Measurements from ENCODE around the gene GPR158. TPM values are rescaled to one million over a fixed set of nuclear protein-coding genes. Genes with fewer than 3 reads are reported as not detected.

The GPR158 gene
- total and polyA plus RNA-seq, 2 experiments from 2014 or later, result 0.18 to 0.61 TPM

DNA sequence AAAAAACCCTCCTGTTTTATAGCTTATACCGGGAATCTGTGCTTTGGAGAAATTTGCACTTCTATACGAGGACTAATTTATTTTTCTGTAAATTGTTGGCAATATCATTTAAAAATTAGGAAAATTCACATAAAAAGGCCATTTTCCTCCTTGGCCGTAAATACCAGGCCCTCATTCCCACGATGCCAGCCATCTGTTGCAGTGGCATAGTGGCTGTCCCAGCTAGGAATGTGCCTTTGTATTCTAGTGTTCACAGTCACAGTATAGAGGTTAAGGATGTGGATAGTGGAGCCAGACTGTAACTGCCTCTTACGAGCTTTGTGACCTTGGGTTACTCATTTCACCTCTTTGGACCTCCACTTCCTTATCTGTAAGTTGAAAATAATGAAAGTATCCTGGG is 312.5 kb downstream of the GPR158 start:
- no peaks in the 10 kb centered on the region for H3K9me3 ChIP-seq (ENCODE audit: low read depth)
- TF ChIP-seq, protein P1, sequence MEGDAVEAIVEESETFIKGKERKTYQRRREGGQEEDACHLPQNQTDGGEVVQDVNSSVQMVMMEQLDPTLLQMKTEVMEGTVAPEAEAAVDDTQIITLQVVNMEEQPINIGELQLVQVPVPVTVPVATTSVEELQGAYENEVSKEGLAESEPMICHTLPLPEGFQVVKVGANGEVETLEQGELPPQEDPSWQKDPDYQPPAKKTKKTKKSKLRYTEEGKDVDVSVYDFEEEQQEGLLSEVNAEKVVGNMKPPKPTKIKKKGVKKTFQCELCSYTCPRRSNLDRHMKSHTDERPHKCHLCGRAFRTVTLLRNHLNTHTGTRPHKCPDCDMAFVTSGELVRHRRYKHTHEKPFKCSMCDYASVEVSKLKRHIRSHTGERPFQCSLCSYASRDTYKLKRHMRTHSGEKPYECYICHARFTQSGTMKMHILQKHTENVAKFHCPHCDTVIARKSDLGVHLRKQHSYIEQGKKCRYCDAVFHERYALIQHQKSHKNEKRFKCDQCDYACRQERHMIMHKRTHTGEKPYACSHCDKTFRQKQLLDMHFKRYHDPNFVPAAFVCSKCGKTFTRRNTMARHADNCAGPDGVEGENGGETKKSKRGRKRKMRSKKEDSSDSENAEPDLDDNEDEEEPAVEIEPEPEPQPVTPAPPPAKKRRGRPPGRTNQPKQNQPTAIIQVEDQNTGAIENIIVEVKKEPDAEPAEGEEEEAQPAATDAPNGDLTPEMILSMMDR (IDR thresholded peaks at IDR 0.05; ENCODE audit: low read depth, low read length), result no peak

DNA sequence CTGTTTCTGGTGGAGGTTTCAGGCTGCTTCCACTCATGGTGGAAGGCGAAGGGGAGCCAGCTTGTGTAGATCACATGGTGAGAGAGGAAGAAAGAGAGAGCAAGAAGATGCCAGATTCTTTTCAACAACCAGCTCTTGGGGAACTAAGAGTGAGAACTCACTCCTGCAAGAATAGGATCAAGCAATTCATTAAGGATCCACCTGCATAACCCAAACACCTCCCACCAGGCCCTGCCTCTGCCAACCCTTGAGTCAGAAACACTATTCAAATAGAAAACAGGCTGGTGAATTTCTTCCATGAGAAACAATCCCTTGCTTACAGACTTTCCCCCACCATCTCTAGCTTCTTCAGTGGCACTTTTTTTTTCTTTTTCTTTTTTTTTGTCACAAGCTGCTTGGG is 317.2 kb downstream of the GPR158 start:
- Histone ChIP-seq H3K36me3 (no peaks in the 10 kb centered on the region), H3K4me3 (no peak overlapping the region), H3K4me1 (ENCODE audit: low read depth) (peaks cover 40% of the 10 kb centered on the region), H3K27ac (no peak overlapping the region), H3K27me3 (no peaks in the 10 kb centered on the region), H3K9me3 (ENCODE audit: low read depth) (no peaks in the 10 kb centered on the region)
- TF ChIP-seq, protein P1 (IDR thresholded peaks at IDR 0.05; ENCODE audit: low read depth, low read length), result no peak
- no peak for DNase-seq (ENCODE audit: low read depth in 1 of 2, low spot score in 1 of 2)

More for the DNA sequence above, 312.5 kb downstream of the GPR158 start:
- H3K27ac ChIP-seq, result no peak overlapping the region
- H3K36me3 ChIP-seq, result no peaks in the 10 kb centered on the region
- DNase-seq (ENCODE audit: low read depth in 1 of 2, low spot score in 1 of 2), result no peak
- no peaks in the 10 kb centered on the region for H3K4me1 ChIP-seq (ENCODE audit: low read depth)
- H3K4me3 ChIP-seq, result no peak overlapping the region
- no peaks in the 10 kb centered on the region for H3K27me3 ChIP-seq

DNA sequence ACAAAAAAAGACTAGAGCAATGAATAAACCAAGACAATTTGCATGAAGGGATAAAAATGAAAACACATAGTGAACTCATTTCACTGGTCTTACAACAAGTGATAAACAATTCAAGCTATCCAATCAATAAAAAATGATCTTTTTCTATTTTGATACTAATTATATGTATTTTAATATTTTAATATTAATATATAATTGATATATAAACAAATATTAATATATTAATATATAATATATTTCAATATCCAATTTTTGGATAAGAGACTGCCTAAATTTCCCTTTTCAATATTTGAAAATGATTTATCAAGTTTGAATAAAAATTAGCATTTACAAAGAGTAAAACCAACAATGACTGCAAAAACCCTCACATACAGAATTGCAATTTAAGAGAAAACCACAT is 317.9 kb downstream of the GPR158 start:
- Histone ChIP-seq H3K9me3 (ENCODE audit: low read depth) (no peaks in the 10 kb centered on the region), H3K4me1 (ENCODE audit: low read depth) (peaks cover 45% of the 10 kb centered on the region), H3K27me3 (no peaks in the 10 kb centered on the region), H3K27ac (peak overlapping the region; percentile 85), H3K36me3 (no peaks in the 10 kb centered on the region), H3K4me3 (no peak overlapping the region)
- TF ChIP-seq, protein P1 (IDR thresholded peaks at IDR 0.05; ENCODE audit: low read depth, low read length), result no peak
- no peak for DNase-seq (ENCODE audit: low read depth in 1 of 2, low spot score in 1 of 2)

DNA sequence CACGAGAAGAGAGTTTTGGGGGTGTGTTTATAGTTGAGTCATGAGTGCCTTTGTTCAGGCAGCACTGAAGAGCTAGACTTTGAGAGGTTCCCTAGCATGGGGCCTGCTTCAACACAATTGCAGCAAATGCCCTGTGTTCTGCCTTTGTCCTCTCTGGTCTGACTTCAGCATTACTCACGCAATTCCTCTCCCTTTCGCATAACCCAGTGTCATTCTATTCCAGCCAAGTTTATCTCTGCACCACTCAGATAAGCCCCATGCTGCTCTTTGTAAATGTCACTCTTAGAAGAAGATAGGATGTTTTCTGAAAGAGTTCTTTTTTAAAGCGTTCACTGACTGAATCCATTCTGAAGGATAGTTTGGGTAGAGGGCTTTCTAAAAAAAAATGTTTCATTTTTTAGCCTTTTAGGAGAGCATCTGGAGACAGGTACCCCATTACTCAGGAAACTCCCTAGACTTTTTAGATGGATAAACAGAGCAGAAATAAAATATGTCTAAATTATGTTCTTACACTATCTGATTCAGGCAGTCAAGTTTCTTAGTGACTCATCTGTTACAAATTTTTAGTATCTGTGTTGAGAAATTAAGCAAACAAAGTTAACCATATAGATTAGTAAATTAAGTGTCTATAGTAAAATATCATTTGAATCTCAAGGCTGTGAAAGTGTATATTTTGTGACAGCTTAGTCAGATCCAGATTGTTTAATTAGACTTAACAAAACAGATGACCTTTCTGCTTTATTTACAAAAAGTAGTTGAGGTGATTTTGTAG is 318.5 kb downstream of the GPR158 start:
- peak overlapping the region; percentile 85 for H3K27ac ChIP-seq
- peak; percentile 90 to 99 for DNase-seq (ENCODE audit: low read depth in 1 of 2, low spot score in 1 of 2)
- TF ChIP-seq, protein P1 (IDR thresholded peaks at IDR 0.05; ENCODE audit: low read depth, low read length), result no peak
- no peak overlapping the region for H3K4me3 ChIP-seq
- H3K27me3 ChIP-seq, result no peaks in the 10 kb centered on the region
- peaks cover 45% of the 10 kb centered on the region for H3K4me1 ChIP-seq (ENCODE audit: low read depth)
- no peaks in the 10 kb centered on the region for H3K9me3 ChIP-seq (ENCODE audit: low read depth)
- no peaks in the 10 kb centered on the region for H3K36me3 ChIP-seq

DNA sequence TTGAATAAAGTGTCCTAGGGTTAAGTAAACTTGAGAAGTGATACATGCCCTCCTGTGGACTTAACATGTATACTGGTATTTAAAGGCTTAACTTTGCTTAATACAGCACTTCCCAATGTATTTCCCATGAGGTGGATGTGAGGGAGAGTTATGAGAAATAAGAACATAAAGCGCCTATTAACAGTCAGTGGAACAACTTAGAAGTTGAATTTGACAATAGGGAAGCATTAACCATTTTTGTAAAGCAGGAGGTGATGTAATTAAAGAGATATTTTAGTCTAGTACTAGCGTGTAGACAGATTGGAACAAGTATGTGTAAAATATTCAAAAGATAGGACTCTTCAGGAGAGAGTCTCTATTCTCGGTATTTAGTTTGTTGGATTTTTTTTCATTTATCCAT is 322.4 kb downstream of the GPR158 start:
- no peaks in the 10 kb centered on the region for H3K36me3 ChIP-seq
- TF ChIP-seq, protein P1 (IDR thresholded peaks at IDR 0.05; ENCODE audit: low read depth, low read length), result no peak
- peaks cover 54% of the 10 kb centered on the region for H3K4me1 ChIP-seq (ENCODE audit: low read depth)
- no peak overlapping the region for H3K4me3 ChIP-seq
- peak overlapping the region; percentile 44 for H3K27ac ChIP-seq
- H3K9me3 ChIP-seq (ENCODE audit: low read depth), result no peaks in the 10 kb centered on the region
- peak in 1 of 2 donors; percentile 26 for DNase-seq (ENCODE audit: low read depth in 1 of 2, low spot score in 1 of 2)
- no peaks in the 10 kb centered on the region for H3K27me3 ChIP-seq

Data from cardiac muscle cell (in vitro differentiated cells and primary cell).